ENCODE data around the gene STK11IP.

The STK11IP gene

GRCh38 chr2:219626540-219626939, 28.9 kb downstream of the STK11IP start:
- no peaks in the 10 kb centered on the region for H4K20me1 ChIP-seq (ENCODE audit: insufficient read depth, low read length)
- H3K4me2 ChIP-seq (ENCODE audit: low read depth, low read length), result no peak overlapping the region
- no peaks in the 10 kb centered on the region for H3K36me3 ChIP-seq (replicated peaks; ENCODE audit: insufficient read depth, low read length)
- no peaks in the 10 kb centered on the region for H3K9me2 ChIP-seq (replicated peaks; ENCODE audit: insufficient read depth, low read length)
- H3K79me2 ChIP-seq (ENCODE audit: low read length), result no peaks in the 10 kb centered on the region
- H3K9me3 ChIP-seq (replicated peaks; ENCODE audit: insufficient read depth, low read length), result no peaks in the 10 kb centered on the region
- TF ChIP-seq EZH2 (optimal IDR thresholded peaks at IDR 0.05; ENCODE audit: low read depth, low read length) (no peak), CTCF (IDR thresholded peaks at IDR 0.05; ENCODE audit: low read length) (no peak), EZH2phosphoT487 (IDR thresholded peaks at IDR 0.05; ENCODE audit: low read length) (no peak)
- no peak overlapping the region for H3K9ac ChIP-seq (ENCODE audit: low read length)
- peaks cover 70% of the 10 kb centered on the region for H3K27me3 ChIP-seq (replicated peaks; ENCODE audit: insufficient read depth, low read length)
- H3K4me1 ChIP-seq (ENCODE audit: low read length), result no peaks in the 10 kb centered on the region
- DNase-seq, result no peak
- no peak overlapping the region for H3K27ac ChIP-seq (ENCODE audit: low read length)
- H2AFZ ChIP-seq (ENCODE audit: low read length), result no peak overlapping the region
- H3K4me3 ChIP-seq (ENCODE audit: low read length), result no peak overlapping the region
- H3F3A ChIP-seq (ENCODE audit: insufficient read depth, low read length), result no peaks in the 10 kb centered on the region

GRCh38 chr2:219627103-219628100, 29.7 kb downstream of the STK11IP start, which contains the start of gene SLC4A3:
Gene SLC4A3 (plus strand): TSS chr2:219627630. CDS start chr2:219627993, 363 bp downstream.
- H3K36me3 ChIP-seq (replicated peaks; ENCODE audit: insufficient read depth, low read length), result no peaks in the 10 kb centered on the region
- no peaks in the 10 kb centered on the region for H4K20me1 ChIP-seq (ENCODE audit: insufficient read depth, low read length)
- no peaks in the 10 kb centered on the region for H3K9me2 ChIP-seq (replicated peaks; ENCODE audit: insufficient read depth, low read length)
- H3K27ac ChIP-seq (ENCODE audit: low read length), result no peak within 1 kb of the TSS
- no peaks in the 10 kb centered on the region for H3K9me3 ChIP-seq (replicated peaks; ENCODE audit: insufficient read depth, low read length)
- peaks cover 77% of the 10 kb centered on the region for H3K27me3 ChIP-seq (replicated peaks; ENCODE audit: insufficient read depth, low read length)
- TF ChIP-seq EZH2 (optimal IDR thresholded peaks at IDR 0.05; ENCODE audit: low read depth, low read length), result no peak
- no peak for TF ChIP-seq EZH2phosphoT487 (IDR thresholded peaks at IDR 0.05; ENCODE audit: low read length)
- TF ChIP-seq CTCF (IDR thresholded peaks at IDR 0.05; ENCODE audit: low read length), result no peak
- H2AFZ ChIP-seq (ENCODE audit: low read length), result no peak within 1 kb of the TSS
- no peaks in the 10 kb centered on the region for H3K4me1 ChIP-seq (ENCODE audit: low read length)
- peak; percentile 16 for DNase-seq
- peak within 1 kb of the TSS; percentile 54 for H3K4me2 ChIP-seq (ENCODE audit: low read depth, low read length)
- H3F3A ChIP-seq (ENCODE audit: insufficient read depth, low read length), result no peaks in the 10 kb centered on the region
- no peaks in the 10 kb centered on the region for H3K79me2 ChIP-seq (ENCODE audit: low read length)
- peak within 1 kb of the TSS; percentile 37 for H3K4me3 ChIP-seq (ENCODE audit: low read length)
- no peak within 1 kb of the TSS for H3K9ac ChIP-seq (ENCODE audit: low read length)

- Histone ChIP-seq H3K79me2 (ENCODE audit: low read length) (no peaks in the 10 kb centered on the region), H3K4me2 (ENCODE audit: low read depth, low read length) (no peak overlapping the region), H3K4me1 (ENCODE audit: low read length) (no peaks in the 10 kb centered on the region), H3K4me3 (ENCODE audit: low read length) (no peak overlapping the region), H4K20me1 (ENCODE audit: insufficient read depth, low read length) (no peaks in the 10 kb centered on the region), H3F3A (ENCODE audit: insufficient read depth, low read length) (no peaks in the 10 kb centered on the region), H2AFZ (ENCODE audit: low read length) (no peak overlapping the region), H3K9me3 (replicated peaks; ENCODE audit: insufficient read depth, low read length) (no peaks in the 10 kb centered on the region), H3K27ac (ENCODE audit: low read length) (no peak overlapping the region), H3K27me3 (replicated peaks; ENCODE audit: insufficient read depth, low read length) (peaks cover 80% of the 10 kb centered on the region), H3K9ac (ENCODE audit: low read length) (no peak overlapping the region), H3K36me3 (replicated peaks; ENCODE audit: insufficient read depth, low read length) (no peaks in the 10 kb centered on the region), H3K9me2 (replicated peaks; ENCODE audit: insufficient read depth, low read length) (no peaks in the 10 kb centered on the region)
- TF ChIP-seq EZH2 (optimal IDR thresholded peaks at IDR 0.05; ENCODE audit: low read depth, low read length), result no peak
- DNase-seq, result no peak
These were observed 30.8 kb downstream of the STK11IP start for GRCh38 chr2:219628235-219628985.
